A549 treated with dexamethasone at 1 μM for 4 hours (cell line): ENCODE data around the gene DCTN5. TPM values are rescaled to one million over a fixed set of nuclear protein-coding genes. Genes with fewer than 3 reads are reported as not detected.

Source experiments
- total RNA-seq: library from RNA; stranded (reverse); fragments of 200-300 nt; extraction: Qiagen RNA extraction; gene quantifications from 5 replicates; pipeline ENCODE4 v1.2.3, GENCODE V29; 2022

Gene DCTN5
- 66.7 to 76.6 TPM (median 74.1 TPM) in 5 replicates for total RNA-seq

DNA sequence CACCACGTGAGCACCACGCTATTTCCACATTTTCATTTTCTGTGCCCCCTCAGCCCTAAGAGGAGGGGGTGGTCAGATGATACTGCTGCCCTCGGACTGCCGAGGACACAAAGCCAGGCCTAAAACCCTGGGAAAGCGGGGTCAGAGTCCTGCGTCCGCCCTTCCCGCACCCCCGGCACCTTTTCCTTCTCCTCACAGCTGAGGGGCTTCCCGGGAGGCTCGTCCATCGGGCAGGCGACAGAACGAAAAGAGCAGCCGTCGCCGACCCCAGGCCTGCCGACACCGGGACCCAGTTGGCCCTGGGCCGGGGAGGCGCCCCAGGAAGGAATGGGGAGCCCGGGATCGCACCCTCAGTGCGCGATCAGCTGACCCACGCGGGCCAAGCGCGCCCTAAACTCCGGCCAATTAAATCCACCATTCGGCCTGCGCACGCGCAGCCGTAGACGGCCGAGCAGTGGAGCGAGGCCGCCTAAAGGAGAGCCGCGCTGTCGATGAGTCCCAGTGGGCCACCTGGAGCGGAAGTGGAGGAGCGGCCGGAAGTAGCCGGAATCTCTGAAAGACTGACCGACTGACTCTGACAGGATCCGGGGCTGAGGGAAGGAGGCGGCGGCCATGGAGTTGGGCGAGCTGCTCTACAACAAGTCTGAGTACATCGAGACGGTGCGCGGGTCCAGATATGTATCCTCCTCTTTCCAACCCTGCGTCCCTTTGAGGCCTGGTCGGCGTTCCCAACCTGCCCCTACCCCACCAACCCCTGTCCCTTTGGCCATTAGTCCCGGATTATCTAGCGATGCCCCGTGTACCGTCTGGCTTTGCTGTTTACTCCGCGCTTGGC is at the start of gene DCTN5, which contains the start of gene PALB2:
DCTN5 (plus strand) TSS at position 536 of the 835 bp plus-strand sequence; CDS start at position 613, 77 bp downstream.
PALB2 (minus strand) TSS at position 380 of the 835 bp plus-strand sequence; CDS start at position 227, 153 bp downstream.

DNA sequence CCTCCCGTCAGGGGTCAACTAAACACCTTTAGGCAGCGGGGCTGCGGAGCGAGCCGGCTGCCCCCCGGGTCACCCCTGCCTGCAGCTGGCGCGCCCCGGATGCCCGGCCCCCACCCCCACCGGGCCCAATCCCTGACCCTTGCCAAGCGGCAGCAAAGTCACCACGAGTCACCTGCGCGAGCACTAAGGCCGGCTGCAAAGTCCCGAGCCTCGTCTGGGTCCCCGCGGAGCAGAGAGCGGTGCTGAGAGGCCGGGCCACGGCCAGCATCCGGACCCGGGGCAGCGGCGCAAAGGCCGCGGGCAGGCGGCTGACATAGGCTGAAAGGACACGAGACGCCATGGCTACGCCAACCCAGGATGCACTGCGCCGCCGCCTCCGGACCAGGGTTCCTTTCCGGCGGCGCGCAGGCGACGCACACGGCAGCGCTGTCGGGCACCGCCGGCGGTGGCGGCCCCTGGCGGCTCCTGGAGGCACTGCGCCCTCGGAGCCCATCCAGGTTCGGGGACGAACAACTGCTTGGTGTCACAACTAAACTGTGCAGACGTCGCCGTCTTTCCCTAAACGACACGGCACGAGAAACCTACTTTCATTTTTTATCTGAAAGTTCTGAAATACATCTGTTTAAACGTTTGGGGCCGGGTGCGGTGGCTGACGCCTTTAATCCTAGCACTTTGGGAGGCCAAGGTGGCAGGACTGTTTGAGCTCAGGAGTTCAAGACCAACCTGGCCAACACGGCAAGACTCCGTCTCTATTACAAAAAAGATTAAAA is 45.1 kb upstream of the DCTN5 start, which contains the start of gene NDUFAB1:
NDUFAB1 (minus strand) TSS at position 366 of the 770 bp plus-strand sequence; CDS start at position 340, 26 bp downstream.

DNA sequence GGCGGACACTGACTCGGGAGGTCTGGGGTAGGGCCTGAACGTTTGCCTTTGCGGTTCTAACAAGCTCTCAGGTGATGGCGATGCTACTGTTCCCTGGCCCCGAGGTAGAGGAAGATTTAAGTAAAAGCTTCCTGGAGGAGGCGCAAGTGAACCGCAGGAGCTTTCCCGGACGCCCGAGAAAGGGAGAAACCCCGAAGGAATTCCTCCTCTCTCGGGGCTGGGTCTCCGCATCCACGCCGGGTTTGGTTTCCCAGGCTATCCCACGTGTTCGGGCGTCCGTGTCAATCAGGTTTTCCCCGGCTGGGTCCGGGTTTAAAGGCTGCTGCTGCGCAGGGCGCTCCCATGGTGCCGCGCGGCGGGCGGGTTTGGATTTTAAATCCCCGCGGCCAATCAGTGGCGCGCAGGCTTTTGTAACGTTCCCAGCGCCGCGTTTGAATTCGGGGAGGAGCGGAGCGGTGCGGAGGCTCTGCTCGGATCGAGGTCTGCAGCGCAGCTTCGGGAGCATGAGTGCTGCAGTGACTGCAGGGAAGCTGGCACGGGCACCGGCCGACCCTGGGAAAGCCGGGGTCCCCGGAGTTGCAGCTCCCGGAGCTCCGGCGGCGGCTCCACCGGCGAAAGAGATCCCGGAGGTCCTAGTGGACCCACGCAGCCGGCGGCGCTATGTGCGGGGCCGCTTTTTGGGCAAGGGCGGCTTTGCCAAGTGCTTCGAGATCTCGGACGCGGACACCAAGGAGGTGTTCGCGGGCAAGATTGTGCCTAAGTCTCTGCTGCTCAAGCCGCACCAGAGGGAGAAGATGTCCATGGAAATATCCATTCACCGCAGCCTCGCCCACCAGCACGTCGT is 37.4 kb downstream of the DCTN5 start, which contains the start of gene PLK1:
PLK1 (plus strand) TSS at position 460 of the 844 bp plus-strand sequence; CDS start at position 504, 44 bp downstream.

DNA sequence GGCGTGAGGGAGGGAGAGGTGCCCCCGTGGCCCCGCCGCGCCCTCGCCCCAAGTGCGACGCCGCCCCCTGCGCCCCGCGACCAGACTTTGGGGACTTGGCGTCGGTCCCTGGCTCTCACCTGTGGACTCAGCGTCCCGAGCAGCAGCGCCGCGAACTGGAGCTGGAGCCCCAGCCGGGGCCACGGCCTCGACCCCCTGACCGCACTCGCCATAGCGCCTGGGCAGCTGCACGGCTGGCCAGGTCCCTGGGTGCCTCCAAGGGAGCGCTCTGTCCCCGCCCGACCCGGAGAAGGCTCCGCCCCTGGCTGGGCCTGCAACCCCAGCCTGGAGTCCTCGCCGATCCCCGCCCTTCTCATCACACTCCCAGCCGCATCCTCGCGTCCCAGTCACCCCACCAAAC is 71.7 kb downstream of the DCTN5 start, which contains the start of gene ERN2:
ERN2 (minus strand) TSS at position 247 of the 400 bp plus-strand sequence; CDS start at position 212, 35 bp downstream.

Other genes with a start within 250 kb of the DCTN5 start
- 13.3 to 19.3 TPM (median 18.8 TPM) in 5 replicates for gene COG7, start 188.3 kb upstream of the DCTN5 start, total RNA-seq
- 23.4 to 32.9 TPM (median 28.4 TPM) in 5 replicates for gene GGA2, start 131.0 kb upstream of the DCTN5 start, total RNA-seq
- gene EARS2, start 84.1 kb upstream of the DCTN5 start, total RNA-seq, result 24.6 to 31.3 TPM (median 30.1 TPM) in 5 replicates
- 35.6 to 52.7 TPM (median 50.5 TPM) in 5 replicates for gene UBFD1, start 83.7 kb upstream of the DCTN5 start, total RNA-seq
- 151 to 173 TPM (median 157 TPM) in 5 replicates for gene NDUFAB1, start 45.1 kb upstream of the DCTN5 start, total RNA-seq
- 11.0 to 14.6 TPM (median 12.9 TPM) in 5 replicates for gene PALB2, start 156 bp upstream of the DCTN5 start, total RNA-seq
- gene PLK1, start 37.4 kb downstream of the DCTN5 start, total RNA-seq, result 148 to 173 TPM (median 166 TPM) in 5 replicates
- gene ERN2, start 71.8 kb downstream of the DCTN5 start, total RNA-seq, result not detected in 5 replicates
- 0.05 TPM in 1 of 5 replicates, not detected in the others for gene CHP2, start 113.6 kb downstream of the DCTN5 start, total RNA-seq
- gene PRKCB, start 194.5 kb downstream of the DCTN5 start, total RNA-seq, result 0.17 to 0.23 TPM (median 0.22 TPM) in 5 replicates